K562 (cell line): ENCODE results near the gene ATRN. TPM values are rescaled to one million over a fixed set of nuclear protein-coding genes. Genes with fewer than 3 reads are reported as not detected.

Experiments used
- polyA plus RNA-seq, 8 experiments: library from polyadenylated mRNA; depleted of rRNA in 4 of 8; stranded (reverse) in 5 of 8; unstranded in 3 of 8; fragments of >200 nt; fragmentation: Nextera tagmentation in 2 of 8; fragmentation: Illumina TruSeq in 1 of 8; extraction: Ambion mirVana in 2 of 8; extraction: Trizol in 1 of 8; gene quantifications; 2 replicates each; pipeline versions ENCODE4 v1.2.1 to v1.2.3, GENCODE V29; 2011 to 2014; ENCODE audit warnings: inconsistent platforms in 1 of 8, missing spikeins in 1 of 8
- total RNA-seq, 7 experiments: library from RNA; depleted of rRNA in 6 of 7; stranded (reverse); fragments of >200 nt in 6 of 7; fragmentation: Illumina TruSeq in 2 of 7; extraction: Trizol in 2 of 7; gene quantifications; 2 replicates each; pipeline versions ENCODE4 v1.2.1 to v1.2.3, GENCODE V29; 2011 to 2021; ENCODE audit warnings: low replicate concordance in 1 of 7
- TF ChIP-seq, protein P1 (sequence below), 2 experiments: fragments of 450-650 bp in 1 of 2; sonication (generic) in 1 of 2; formaldehyde crosslinking in 1 of 2; IDR thresholded peaks; 2 replicates each; pipeline versions ENCODE4 v1.7.1 to v1.9.0; 2016 to 2022; ENCODE audit warnings: inconsistent platforms in 1 of 2, mild to moderate bottlenecking in 1 of 2, missing genetic modification reagents in 1 of 2

ATRN gene
- total and polyA plus RNA-seq, 9 of the 15 experiments (the other 6 are each of a cell fraction or from before 2014, with no cell fraction given) = 0.69 to 16.5 (median 7.6) TPM

DNA sequence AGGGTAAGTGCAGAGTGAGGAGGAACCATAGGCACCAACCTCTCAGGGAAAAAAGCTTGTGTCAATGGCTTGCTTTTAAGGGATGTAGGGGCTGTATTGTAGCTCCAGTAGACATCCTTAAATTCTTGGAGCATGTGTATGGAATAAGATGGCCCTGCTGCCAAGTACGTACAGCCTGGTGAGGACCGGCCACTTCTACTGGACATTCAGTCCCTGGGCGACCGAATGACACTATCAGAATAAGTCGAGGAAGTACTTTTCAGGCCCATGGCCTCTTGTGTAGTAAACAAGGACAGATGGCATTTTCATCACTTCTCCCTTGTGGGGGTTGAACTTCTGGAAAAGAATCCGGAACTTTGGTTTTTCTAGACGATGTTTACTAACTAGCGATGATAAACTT is 159.6 kb downstream of the ATRN start (continued):
- TF ChIP-seq, protein P1, sequence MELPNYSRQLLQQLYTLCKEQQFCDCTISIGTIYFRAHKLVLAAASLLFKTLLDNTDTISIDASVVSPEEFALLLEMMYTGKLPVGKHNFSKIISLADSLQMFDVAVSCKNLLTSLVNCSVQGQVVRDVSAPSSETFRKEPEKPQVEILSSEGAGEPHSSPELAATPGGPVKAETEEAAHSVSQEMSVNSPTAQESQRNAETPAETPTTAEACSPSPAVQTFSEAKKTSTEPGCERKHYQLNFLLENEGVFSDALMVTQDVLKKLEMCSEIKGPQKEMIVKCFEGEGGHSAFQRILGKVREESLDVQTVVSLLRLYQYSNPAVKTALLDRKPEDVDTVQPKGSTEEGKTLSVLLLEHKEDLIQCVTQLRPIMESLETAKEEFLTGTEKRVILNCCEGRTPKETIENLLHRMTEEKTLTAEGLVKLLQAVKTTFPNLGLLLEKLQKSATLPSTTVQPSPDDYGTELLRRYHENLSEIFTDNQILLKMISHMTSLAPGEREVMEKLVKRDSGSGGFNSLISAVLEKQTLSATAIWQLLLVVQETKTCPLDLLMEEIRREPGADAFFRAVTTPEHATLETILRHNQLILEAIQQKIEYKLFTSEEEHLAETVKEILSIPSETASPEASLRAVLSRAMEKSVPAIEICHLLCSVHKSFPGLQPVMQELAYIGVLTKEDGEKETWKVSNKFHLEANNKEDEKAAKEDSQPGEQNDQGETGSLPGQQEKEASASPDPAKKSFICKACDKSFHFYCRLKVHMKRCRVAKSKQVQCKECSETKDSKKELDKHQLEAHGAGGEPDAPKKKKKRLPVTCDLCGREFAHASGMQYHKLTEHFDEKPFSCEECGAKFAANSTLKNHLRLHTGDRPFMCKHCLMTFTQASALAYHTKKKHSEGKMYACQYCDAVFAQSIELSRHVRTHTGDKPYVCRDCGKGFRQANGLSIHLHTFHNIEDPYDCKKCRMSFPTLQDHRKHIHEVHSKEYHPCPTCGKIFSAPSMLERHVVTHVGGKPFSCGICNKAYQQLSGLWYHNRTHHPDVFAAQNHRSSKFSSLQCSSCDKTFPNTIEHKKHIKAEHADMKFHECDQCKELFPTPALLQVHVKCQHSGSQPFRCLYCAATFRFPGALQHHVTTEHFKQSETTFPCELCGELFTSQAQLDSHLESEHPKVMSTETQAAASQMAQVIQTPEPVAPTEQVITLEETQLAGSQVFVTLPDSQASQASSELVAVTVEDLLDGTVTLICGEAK (IDR thresholded peaks at IDR 0.05) = no peak
- TF ChIP-seq, protein P1 (CRISPR knock-in tag; IDR thresholded peaks at IDR 0.05) = no peak
